Measurements from ENCODE around the gene LDB3. TPM values are rescaled to one million over a fixed set of nuclear protein-coding genes. Genes with fewer than 3 reads are reported as not detected.

The LDB3 gene
- total and polyA plus RNA-seq, 2 of the 8 experiments (the other 6 are each of a cell fraction or from before 2014, with no cell fraction given): 0.20 to 0.43 TPM

DNA sequence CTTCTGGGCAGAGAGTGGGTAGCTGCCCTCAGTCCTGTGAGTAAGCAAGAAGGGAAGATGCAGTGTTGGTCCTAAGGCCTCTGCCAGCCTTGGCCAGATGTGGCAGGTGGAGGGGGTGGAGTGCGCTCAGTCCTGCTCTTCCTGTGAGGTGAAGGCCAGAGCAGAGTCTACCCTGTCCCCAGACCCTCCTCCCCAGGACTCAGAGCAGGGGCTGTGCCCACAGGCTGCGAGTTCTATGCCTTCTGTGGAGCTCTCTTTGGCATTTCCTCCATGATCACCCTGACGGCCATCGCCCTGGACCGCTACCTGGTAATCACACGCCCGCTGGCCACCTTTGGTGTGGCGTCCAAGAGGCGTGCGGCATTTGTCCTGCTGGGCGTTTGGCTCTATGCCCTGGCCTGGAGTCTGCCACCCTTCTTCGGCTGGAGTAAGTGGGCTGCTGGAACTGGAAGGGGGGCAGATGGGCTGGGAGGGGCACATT lies 10.0 kb upstream of the LDB3 start (continued):
- no peak for TF ChIP-seq JUND (IDR thresholded peaks at IDR 0.05; ENCODE audit: low read length)
- TF ChIP-seq SRF (IDR thresholded peaks at IDR 0.05; ENCODE audit: low read depth, low read length): no peak
- no peak for TF ChIP-seq KDM4A (IDR thresholded peaks at IDR 0.05; ENCODE audit: low read depth, low read length, severe bottlenecking)

Measured in H1 (cell line).